Nephron progenitor cell (in vitro differentiated cells): ENCODE results near the gene ADNP2.
"Not testable (repeated sequence)": the region's sequence is repeated elsewhere in the genome, so short reads cannot be mapped to it uniquely, and the experiment has no call there.

Experiments
- DNase-seq: peaks from one replicate; pipeline ENCODE4 v3.0.0; 2021
- H3K27ac Mint-ChIP-seq: 2 replicates; pipeline ENCODE4 v1.8.0; 2021; ENCODE audit warnings: mild to moderate bottlenecking, moderate library complexity, mixed read lengths
- H3K27me3 Mint-ChIP-seq: 2 replicates; pipeline ENCODE4 v1.8.0; 2021; ENCODE audit warnings: mild to moderate bottlenecking, low read depth, mixed read lengths; ENCODE audit not compliant: poor library complexity
- H3K36me3 Mint-ChIP-seq: 2 replicates; pipeline ENCODE4 v1.8.0; 2021; ENCODE audit warnings: low read depth, mixed read lengths
- H3K4me1 Mint-ChIP-seq: 2 replicates; pipeline ENCODE4 v1.8.0; 2021; ENCODE audit warnings: mixed read lengths
- H3K4me3 Mint-ChIP-seq: 2 replicates; pipeline ENCODE4 v1.8.0; 2021; ENCODE audit warnings: mild to moderate bottlenecking, moderate library complexity, mixed read lengths
- H3K9me3 Mint-ChIP-seq: 2 replicates; pipeline ENCODE4 v1.8.0; 2021; ENCODE audit warnings: mild to moderate bottlenecking, moderate library complexity, mixed read lengths
- CTCF ChIP-seq: fragments of 200-600 bp; sonication (generic); IDR thresholded peaks from 2 replicates; pipeline ENCODE4 v1.5.0; 2021; ENCODE audit warnings: antibody characterized with exemption

The ADNP2 gene

GRCh38 chr18:80159713-80160636, 50.9 kb downstream of the ADNP2 start:
- TF ChIP-seq CTCF: no peak
- Mint-ChIP-seq H3K9me3 (peaks cover 26% of the 10 kb centered on the region), H3K36me3 (peaks cover 54% of the 10 kb centered on the region), H3K27ac (no peak overlapping the region), H3K4me3 (no peak overlapping the region), H3K27me3 (peaks cover 3% of the 10 kb centered on the region), H3K4me1 (no peaks in the 10 kb centered on the region)
- DNase-seq: no peak

DNA sequence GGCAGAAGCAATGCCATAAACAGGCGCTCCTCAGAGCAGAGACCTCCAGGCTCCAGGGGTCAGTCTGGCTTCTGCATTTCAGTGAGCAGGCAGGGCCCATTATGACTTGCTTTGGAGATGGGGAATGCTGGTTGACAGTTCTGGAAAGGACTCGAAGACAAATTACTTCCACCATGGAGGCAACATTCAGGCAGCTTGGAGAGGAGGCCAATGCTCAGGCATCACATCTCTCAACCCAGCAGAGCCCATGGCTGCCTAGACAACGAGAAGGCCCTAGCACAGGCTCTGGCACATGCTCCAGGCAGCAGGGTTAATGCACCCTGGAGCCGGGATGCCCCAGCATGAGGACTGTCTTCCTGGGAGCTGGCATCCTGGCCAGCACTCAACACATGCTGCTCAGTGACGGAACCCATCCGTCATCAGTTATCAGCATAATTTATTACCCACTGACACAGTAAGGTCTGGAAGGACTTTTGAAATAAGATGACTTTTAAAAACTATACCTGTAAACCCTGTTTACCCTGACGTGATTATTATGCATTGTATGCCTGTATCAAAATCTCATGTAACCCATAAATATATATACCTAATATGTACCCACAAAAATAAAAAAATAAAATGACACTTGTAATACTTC, 52.8 kb downstream of the ADNP2 start:
- H3K27me3 Mint-ChIP-seq: peaks cover 3% of the 10 kb centered on the region
- no peak overlapping the region for H3K4me3 Mint-ChIP-seq
- H3K36me3 Mint-ChIP-seq: peaks cover 70% of the 10 kb centered on the region
- DNase-seq: no peak
- H3K4me1 Mint-ChIP-seq: peaks cover 4% of the 10 kb centered on the region
- no peak for TF ChIP-seq CTCF
- H3K9me3 Mint-ChIP-seq: peaks cover 45% of the 10 kb centered on the region
- no peak overlapping the region for H3K27ac Mint-ChIP-seq

DNA sequence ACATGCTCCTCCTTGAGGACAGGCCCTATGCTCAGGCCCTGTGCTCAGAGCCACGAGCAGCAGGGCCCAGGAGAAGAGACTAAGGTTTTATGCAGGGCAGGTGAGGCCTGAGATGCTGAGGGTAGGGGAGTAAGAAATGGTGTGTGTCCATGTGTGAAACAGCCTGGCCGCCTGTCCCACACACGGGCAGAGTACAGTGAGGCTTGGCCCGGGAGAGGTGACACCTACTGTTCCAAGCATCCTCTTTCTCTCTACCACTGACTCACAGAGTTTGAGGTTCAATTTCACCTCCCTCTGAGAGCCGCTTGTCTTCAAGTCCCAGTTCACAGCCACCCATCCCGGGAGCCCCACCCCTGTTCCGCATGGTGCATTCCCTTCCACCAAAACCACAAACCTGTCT, 54.1 kb downstream of the ADNP2 start:
- H3K36me3 Mint-ChIP-seq: peaks cover 75% of the 10 kb centered on the region
- peaks cover 48% of the 10 kb centered on the region for H3K9me3 Mint-ChIP-seq
- peaks cover 3% of the 10 kb centered on the region for H3K27me3 Mint-ChIP-seq
- peaks cover 8% of the 10 kb centered on the region for H3K4me1 Mint-ChIP-seq
- DNase-seq: no peak
- no peak overlapping the region for H3K27ac Mint-ChIP-seq
- no peak overlapping the region for H3K4me3 Mint-ChIP-seq
- TF ChIP-seq CTCF: no peak

DNA sequence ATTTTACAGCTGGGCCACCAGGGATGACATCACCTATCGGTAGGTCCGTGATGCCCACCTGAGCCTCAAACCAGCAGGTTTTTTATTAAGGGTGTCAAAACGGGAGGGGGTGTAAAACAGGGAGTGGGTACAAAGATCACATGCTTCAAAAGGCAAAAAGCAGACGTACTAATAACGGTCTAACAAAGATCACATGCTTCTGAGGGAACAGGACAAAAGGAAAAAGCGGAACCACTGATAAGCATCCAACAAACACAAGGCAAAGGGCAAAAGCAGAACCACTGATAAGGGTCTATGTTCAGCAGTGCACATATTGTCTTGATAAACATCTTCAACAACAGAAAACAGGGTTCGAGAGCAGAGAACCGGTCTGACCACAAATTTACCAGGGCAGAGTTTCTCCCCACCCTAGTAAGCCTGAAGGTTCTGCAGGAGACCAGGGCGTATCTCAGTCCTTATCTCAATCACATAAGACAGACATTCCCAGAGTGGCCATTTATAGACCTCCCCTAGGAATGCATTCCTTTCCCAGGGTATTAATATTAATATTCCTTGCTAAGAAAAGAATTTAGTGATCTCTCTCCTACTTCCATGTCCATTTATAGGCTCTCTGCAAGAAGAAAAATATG, 55.8 kb downstream of the ADNP2 start:
- H3K36me3 Mint-ChIP-seq: peaks cover 75% of the 10 kb centered on the region
- not testable (repeated sequence) for H3K4me3 Mint-ChIP-seq, DNase-seq, H3K27me3 Mint-ChIP-seq, H3K27ac Mint-ChIP-seq
- peaks cover 14% of the 10 kb centered on the region for H3K4me1 Mint-ChIP-seq
- peaks cover 48% of the 10 kb centered on the region for H3K9me3 Mint-ChIP-seq

GRCh38 chr18:80166240-80166639, 57.2 kb downstream of the ADNP2 start:
- Mint-ChIP-seq H3K36me3 (peaks cover 72% of the 10 kb centered on the region), H3K4me3 (no peak overlapping the region), H3K27me3 (peaks cover 3% of the 10 kb centered on the region), H3K4me1 (peaks cover 14% of the 10 kb centered on the region), H3K9me3 (peaks cover 48% of the 10 kb centered on the region), H3K27ac (no peak overlapping the region)
- DNase-seq: no peak
- TF ChIP-seq CTCF: no peak

GRCh38 chr18:80166725-80167124, 57.7 kb downstream of the ADNP2 start:
- Mint-ChIP-seq H3K27ac (no peak overlapping the region), H3K36me3 (peaks cover 67% of the 10 kb centered on the region), H3K9me3 (peaks cover 48% of the 10 kb centered on the region), H3K27me3 (peaks cover 6% of the 10 kb centered on the region), H3K4me3 (no peak overlapping the region), H3K4me1 (peaks cover 14% of the 10 kb centered on the region)
- no peak for DNase-seq
- TF ChIP-seq CTCF: no peak
